ENCODE data around the gene RND3. TPM values are rescaled to one million over a fixed set of nuclear protein-coding genes. Genes with fewer than 3 reads are reported as not detected.

RND3 gene
- total and polyA plus RNA-seq, 2 experiments from 2014 or later: 199 to 271 TPM

- Histone ChIP-seq H3K79me2 (ENCODE audit: insufficient read depth) (no peaks in the 10 kb centered on the region), H3K27me3 (replicated peaks; ENCODE audit: insufficient read depth) (no peaks in the 10 kb centered on the region), H4K20me1 (ENCODE audit: insufficient read depth) (no peaks in the 10 kb centered on the region), H2AFZ (no peak overlapping the region), H3K27ac (no peak overlapping the region), H3K9ac (no peak overlapping the region), H3K4me2 (ENCODE audit: unreplicated experiment) (no peak overlapping the region), H3F3A (ENCODE audit: insufficient read depth) (no peaks in the 10 kb centered on the region), H3K4me1 (ENCODE audit: insufficient read depth) (no peaks in the 10 kb centered on the region), H3K4me3 (no peak overlapping the region), H3K9me3 (ENCODE audit: low read depth) (no peaks in the 10 kb centered on the region), H3K9me2 (ENCODE audit: insufficient read depth) (no peaks in the 10 kb centered on the region), H3K36me3 (ENCODE audit: low read depth) (no peaks in the 10 kb centered on the region)
- DNase-seq: no peak
- TF ChIP-seq EZH2 (IDR thresholded peaks at IDR 0.05; ENCODE audit: insufficient read depth, poor library complexity, severe bottlenecking) (no peak), EZH2phosphoT487 (IDR thresholded peaks at IDR 0.05; ENCODE audit: insufficient read depth, low read depth) (no peak)
- in situ Hi-C loops (cut with MboI): no loop called here
Observed at GRCh38 chr2:150421126-150421651, 66.3 kb downstream of the RND3 start.

- H3K36me3 ChIP-seq (ENCODE audit: low read depth): no peaks in the 10 kb centered on the region
- in situ Hi-C loops (cut with MboI): no loop called here
- no peaks in the 10 kb centered on the region for H3K4me1 ChIP-seq (ENCODE audit: insufficient read depth)
- H3K27me3 ChIP-seq (replicated peaks; ENCODE audit: insufficient read depth): no peaks in the 10 kb centered on the region
- no peak for DNase-seq
- 45 to 50% methylated on average over 1 of the region's 1 CpG for WGBS, 2 experiments (ENCODE audit: low coverage in 1 of 2, low lambda C conversion rate in 2 of 2, missing lambda C conversion rate in 2 of 2)
- no peak overlapping the region for H2AFZ ChIP-seq
- TF ChIP-seq EZH2phosphoT487 (IDR thresholded peaks at IDR 0.05; ENCODE audit: insufficient read depth, low read depth) (no peak), EZH2 (IDR thresholded peaks at IDR 0.05; ENCODE audit: insufficient read depth, poor library complexity, severe bottlenecking) (no peak)
- H3K9me3 ChIP-seq (ENCODE audit: low read depth): no peaks in the 10 kb centered on the region
- no peak overlapping the region for H3K9ac ChIP-seq
- no peak overlapping the region for H3K4me2 ChIP-seq (ENCODE audit: unreplicated experiment)
- no peak overlapping the region for H3K4me3 ChIP-seq
- no peaks in the 10 kb centered on the region for H3K79me2 ChIP-seq (ENCODE audit: insufficient read depth)
- H3F3A ChIP-seq (ENCODE audit: insufficient read depth): no peaks in the 10 kb centered on the region
- H4K20me1 ChIP-seq (ENCODE audit: insufficient read depth): no peaks in the 10 kb centered on the region
- no peak overlapping the region for H3K27ac ChIP-seq
- no peaks in the 10 kb centered on the region for H3K9me2 ChIP-seq (ENCODE audit: insufficient read depth)
Observed at GRCh38 chr2:150418916-150419315, 68.6 kb downstream of the RND3 start.
